ENCODE measurements around the gene MOB3A.
"Not testable (repeated sequence)": the region's sequence is repeated elsewhere in the genome, so short reads cannot be mapped to it uniquely, and the experiment has no call there.

Gene MOB3A

GRCh38 chr19:2129892-2130770 lies 34.0 kb upstream of the MOB3A start:
- H3K4me3 ChIP-seq (ENCODE audit: low read depth, low read length): no peak overlapping the region
- DNase-seq (ENCODE audit: low read depth): no peak
- TF ChIP-seq CTCF (IDR thresholded peaks at IDR 0.05; ENCODE audit: insufficient read depth, low read depth, low read length, missing control alignments): no peak

GRCh38 chr19:2129486-2129885 lies 33.4 kb upstream of the MOB3A start:
- no peak for TF ChIP-seq CTCF (IDR thresholded peaks at IDR 0.05; ENCODE audit: insufficient read depth, low read depth, low read length, missing control alignments)
- no peak for DNase-seq (ENCODE audit: low read depth)
- H3K4me3 ChIP-seq (ENCODE audit: low read depth, low read length): no peak overlapping the region

GRCh38 chr19:2129022-2129421 lies 32.9 kb upstream of the MOB3A start:
- TF ChIP-seq CTCF (IDR thresholded peaks at IDR 0.05; ENCODE audit: insufficient read depth, low read depth, low read length, missing control alignments): no peak
- H3K4me3 ChIP-seq (ENCODE audit: low read depth, low read length): no peak overlapping the region
- no peak for DNase-seq (ENCODE audit: low read depth)

GRCh38 chr19:2128252-2128651 lies 32.1 kb upstream of the MOB3A start:
- not testable (repeated sequence) for DNase-seq (ENCODE audit: low read depth); H3K4me3 ChIP-seq (ENCODE audit: low read depth, low read length)

- no peak overlapping the region for H3K4me3 ChIP-seq (ENCODE audit: low read depth, low read length)
- DNase-seq (ENCODE audit: low read depth): no peak
- TF ChIP-seq CTCF (IDR thresholded peaks at IDR 0.05; ENCODE audit: insufficient read depth, low read depth, low read length, missing control alignments): no peak
Observed at GRCh38 chr19:2127758-2128157, 31.6 kb upstream of the MOB3A start.

- no peak for DNase-seq (ENCODE audit: low read depth)
- no peak for TF ChIP-seq CTCF (IDR thresholded peaks at IDR 0.05; ENCODE audit: insufficient read depth, low read depth, low read length, missing control alignments)
- no peak overlapping the region for H3K4me3 ChIP-seq (ENCODE audit: low read depth, low read length)
Observed at GRCh38 chr19:2126879-2127518, 30.9 kb upstream of the MOB3A start.

GRCh38 chr19:2123682-2124387 lies 27.7 kb upstream of the MOB3A start:
- DNase-seq (ENCODE audit: low read depth): no peak
- no peak for TF ChIP-seq CTCF (IDR thresholded peaks at IDR 0.05; ENCODE audit: insufficient read depth, low read depth, low read length, missing control alignments)
- no peak overlapping the region for H3K4me3 ChIP-seq (ENCODE audit: low read depth, low read length)

Data from GM12865 (cell line).